HG03457 (cell line): ENCODE measurements around the gene GOLGA8A.
"Not testable (repeated sequence)": the region's sequence is repeated elsewhere in the genome, so short reads cannot be mapped to it uniquely, and the experiment has no call there.

Experiments used
- ATAC-seq: cut with Tn5 transposase; IDR thresholded peaks from one replicate; pipeline ENCODE4 v1.9.1; 2021; ENCODE audit warnings: moderate number of reproducible peaks; ENCODE audit not compliant: unreplicated experiment

Gene GOLGA8A

GRCh38 chr15:34418435-34418834, 19.2 kb downstream of the GOLGA8A start:
- not testable (repeated sequence) for ATAC-seq

- ATAC-seq: not testable (repeated sequence)
Observed at GRCh38 chr15:34409511-34409910, 28.1 kb downstream of the GOLGA8A start.

DNA sequence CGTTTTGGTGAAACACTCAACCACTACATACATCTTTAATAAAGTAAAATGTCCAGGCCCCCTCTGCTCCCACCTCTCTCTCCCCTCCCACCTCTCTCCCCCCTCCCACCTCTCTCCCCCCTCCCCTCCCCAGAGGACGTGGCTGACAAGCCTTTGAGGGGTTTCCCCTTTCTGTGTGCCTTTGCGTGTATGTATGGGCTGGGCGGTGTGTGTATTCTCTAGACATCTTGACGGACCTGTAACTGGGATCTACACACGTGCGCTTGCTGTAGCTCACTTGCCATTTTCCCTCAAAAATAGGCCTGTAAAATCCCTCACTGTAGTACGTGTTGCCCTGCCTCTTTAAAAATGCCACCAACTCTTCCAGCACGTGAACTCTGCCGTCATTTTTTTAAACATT, 28.6 kb downstream of the GOLGA8A start:
- ATAC-seq: not testable (repeated sequence)

DNA sequence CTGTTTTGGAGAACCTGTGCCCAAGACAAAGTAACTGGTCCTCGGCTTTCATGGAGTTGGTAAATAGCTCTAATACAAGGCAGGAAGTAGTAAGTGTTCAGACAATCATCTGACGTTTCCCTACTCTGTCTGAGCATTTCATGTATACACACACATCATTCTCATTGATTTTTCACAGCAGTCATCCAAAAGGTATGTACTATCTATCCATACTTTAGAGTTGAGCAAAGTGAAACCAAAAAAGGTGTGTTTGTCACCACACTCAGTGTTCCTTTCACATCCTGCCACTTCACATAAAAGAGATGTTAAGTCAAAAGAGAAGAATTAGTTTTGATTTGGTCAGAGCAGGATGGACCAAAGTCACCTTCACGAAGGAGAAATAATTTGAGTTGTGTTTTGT, 33.7 kb downstream of the GOLGA8A start:
- ATAC-seq: not testable (repeated sequence)

GRCh38 chr15:34403160-34403598, 34.4 kb downstream of the GOLGA8A start:
- ATAC-seq: not testable (repeated sequence)

DNA sequence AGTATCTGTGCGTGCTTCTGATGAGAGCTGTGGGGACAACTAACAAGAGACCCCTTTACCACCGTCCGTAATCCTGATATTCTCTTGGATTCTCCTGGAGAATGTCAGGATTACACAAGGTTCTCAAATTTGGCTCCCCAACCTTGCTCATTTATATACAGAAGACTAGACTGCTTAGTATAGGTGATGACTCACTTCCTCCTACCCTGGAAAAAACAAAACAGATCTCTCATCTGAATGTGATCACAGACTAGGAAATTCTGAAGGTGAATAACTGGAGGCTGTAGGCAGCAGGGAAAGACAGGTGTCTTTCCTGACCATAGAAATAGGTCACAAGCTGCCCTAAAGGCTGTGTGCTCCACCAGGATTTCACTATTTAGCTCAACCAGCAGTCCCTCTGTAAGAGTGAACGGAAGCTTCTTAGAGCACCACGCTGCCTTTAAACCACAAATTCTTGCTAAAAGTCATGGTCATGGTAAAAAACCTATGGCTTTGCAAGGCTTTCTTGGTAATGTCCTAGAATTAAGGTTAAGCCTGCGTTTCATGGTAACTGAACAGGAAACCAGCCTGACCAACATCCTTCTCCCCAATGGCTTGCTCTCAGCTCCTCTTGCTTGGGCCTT, 39.9 kb downstream of the GOLGA8A start:
- not testable (repeated sequence) for ATAC-seq

DNA sequence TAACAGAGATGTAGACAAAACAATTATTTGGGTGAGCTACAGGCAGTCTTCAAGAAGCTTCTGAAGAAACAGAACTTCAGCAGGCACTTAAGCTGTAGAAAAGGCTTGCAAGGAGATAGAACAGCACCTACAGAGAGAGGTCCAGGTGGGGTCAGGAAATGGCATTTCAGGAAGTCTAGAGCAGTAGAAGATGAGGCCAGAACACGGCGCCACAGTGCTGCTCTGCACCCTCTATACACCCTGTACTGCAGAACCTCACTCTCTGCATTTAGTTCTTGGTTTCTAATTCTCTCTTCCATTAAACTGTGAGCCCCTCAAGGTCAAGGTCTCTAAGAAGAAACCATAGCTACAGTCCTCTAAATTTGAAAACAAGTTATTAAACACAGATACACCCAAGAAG, 44.6 kb downstream of the GOLGA8A start:
- ATAC-seq: not testable (repeated sequence)

- ATAC-seq: not testable (repeated sequence)
Observed at GRCh38 chr15:34389594-34390086, 48.0 kb downstream of the GOLGA8A start.
